ENCODE data around the gene SLC25A1. TPM values are rescaled to one million over a fixed set of nuclear protein-coding genes. Genes with fewer than 3 reads are reported as not detected.

The SLC25A1 gene
- total RNA-seq, 1 experiment from 2014 or later, result 120 TPM

DNA sequence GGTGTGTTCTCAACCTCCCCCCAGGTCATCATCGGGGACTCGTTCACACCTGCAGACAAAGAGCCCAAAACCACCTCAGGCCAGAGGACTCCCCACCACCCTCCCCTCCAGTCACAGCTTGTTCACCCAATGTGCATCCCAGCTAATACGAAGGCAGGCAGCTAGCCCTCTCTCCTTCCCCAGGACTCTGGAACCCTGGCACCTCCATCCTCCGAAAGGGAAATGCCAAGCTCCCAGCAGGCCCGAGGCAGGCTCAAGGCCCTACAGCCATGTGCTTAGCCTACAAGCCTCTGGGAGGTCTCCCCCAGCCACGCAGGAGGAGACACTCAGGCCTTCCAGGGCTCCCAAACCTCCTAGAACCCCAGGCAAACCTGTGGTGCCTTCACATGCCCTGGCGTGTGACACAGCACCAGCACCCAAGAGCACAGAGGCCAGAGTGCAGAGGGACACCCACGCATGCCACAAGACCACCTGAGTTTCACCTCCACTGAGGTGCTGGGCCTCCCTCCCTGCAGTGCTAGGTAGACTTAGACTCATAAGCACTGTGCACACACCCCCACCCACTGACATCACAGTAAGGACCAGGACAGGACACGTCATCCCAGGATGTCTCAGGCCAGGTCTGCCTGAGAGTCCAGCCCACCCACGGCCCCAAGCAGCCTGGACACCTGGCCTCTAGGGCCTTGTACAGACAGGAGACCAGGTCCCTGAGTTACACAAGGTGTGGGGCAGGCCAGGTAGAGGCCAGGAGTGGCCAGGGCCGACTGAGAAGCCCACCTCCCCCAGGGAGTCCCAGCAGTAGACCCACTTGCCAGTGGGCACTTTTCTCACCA, 40.9 kb downstream of the SLC25A1 start:
- no peak for DNase-seq
- peaks cover 31% of the 10 kb centered on the region for H3K36me3 Mint-ChIP-seq (ENCODE audit: insufficient read depth, unreplicated experiment)
- H3K4me3 Mint-ChIP-seq (ENCODE audit: low read depth, unreplicated experiment), result no peak overlapping the region
- H3K27me3 Mint-ChIP-seq (ENCODE audit: unreplicated experiment), result no peaks in the 10 kb centered on the region
- no peaks in the 10 kb centered on the region for H3K9me3 Mint-ChIP-seq (ENCODE audit: low read depth, unreplicated experiment)
- intact Hi-C loops (cut with micrococcal nuclease; ENCODE audit: unreplicated experiment), result no loop called here
- TF ChIP-seq, protein P1, sequence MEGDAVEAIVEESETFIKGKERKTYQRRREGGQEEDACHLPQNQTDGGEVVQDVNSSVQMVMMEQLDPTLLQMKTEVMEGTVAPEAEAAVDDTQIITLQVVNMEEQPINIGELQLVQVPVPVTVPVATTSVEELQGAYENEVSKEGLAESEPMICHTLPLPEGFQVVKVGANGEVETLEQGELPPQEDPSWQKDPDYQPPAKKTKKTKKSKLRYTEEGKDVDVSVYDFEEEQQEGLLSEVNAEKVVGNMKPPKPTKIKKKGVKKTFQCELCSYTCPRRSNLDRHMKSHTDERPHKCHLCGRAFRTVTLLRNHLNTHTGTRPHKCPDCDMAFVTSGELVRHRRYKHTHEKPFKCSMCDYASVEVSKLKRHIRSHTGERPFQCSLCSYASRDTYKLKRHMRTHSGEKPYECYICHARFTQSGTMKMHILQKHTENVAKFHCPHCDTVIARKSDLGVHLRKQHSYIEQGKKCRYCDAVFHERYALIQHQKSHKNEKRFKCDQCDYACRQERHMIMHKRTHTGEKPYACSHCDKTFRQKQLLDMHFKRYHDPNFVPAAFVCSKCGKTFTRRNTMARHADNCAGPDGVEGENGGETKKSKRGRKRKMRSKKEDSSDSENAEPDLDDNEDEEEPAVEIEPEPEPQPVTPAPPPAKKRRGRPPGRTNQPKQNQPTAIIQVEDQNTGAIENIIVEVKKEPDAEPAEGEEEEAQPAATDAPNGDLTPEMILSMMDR (IDR thresholded peaks at IDR 0.05; ENCODE audit: unreplicated experiment), result no peak
- CTCF ChIA-PET, result no interaction called here
- H3K4me1 Mint-ChIP-seq (ENCODE audit: low read depth, unreplicated experiment), result no peaks in the 10 kb centered on the region
- H3K27ac Mint-ChIP-seq (ENCODE audit: unreplicated experiment), result no peak overlapping the region
- no TSS peak for BruUV-seq (replicated peaks)

DNA sequence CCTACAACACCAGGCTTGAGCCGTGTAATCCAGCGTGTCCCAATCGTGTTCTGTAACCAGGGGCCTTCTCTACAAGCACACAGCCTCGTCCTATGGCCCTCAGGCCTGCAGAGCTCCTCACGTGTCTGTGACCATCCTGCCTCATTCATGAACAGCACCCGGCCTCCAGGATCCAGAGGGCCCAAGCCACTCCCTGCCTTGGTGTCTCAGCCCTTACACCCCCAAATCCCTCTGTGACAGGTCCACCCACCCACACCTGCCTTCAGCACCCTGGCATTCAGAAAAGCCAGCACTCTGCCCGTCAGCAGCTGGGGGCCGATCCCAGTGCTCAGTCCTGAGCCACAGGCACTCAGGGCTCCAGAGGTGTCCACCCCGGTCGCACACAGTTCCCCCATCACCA, 41.6 kb downstream of the SLC25A1 start:
- CTCF ChIA-PET, result no interaction called here
- no peaks in the 10 kb centered on the region for H3K4me1 Mint-ChIP-seq (ENCODE audit: low read depth, unreplicated experiment)
- no peaks in the 10 kb centered on the region for H3K9me3 Mint-ChIP-seq (ENCODE audit: low read depth, unreplicated experiment)
- no TSS peak for BruUV-seq (replicated peaks)
- TF ChIP-seq, protein P1 (IDR thresholded peaks at IDR 0.05; ENCODE audit: unreplicated experiment), result no peak
- H3K27me3 Mint-ChIP-seq (ENCODE audit: unreplicated experiment), result no peaks in the 10 kb centered on the region
- peak overlapping the region; percentile 47 for H3K27ac Mint-ChIP-seq (ENCODE audit: unreplicated experiment)
- intact Hi-C loops (cut with micrococcal nuclease; ENCODE audit: unreplicated experiment), result no loop called here
- peaks cover 31% of the 10 kb centered on the region for H3K36me3 Mint-ChIP-seq (ENCODE audit: insufficient read depth, unreplicated experiment)
- H3K4me3 Mint-ChIP-seq (ENCODE audit: low read depth, unreplicated experiment), result no peak overlapping the region
- no peak for DNase-seq

DNA sequence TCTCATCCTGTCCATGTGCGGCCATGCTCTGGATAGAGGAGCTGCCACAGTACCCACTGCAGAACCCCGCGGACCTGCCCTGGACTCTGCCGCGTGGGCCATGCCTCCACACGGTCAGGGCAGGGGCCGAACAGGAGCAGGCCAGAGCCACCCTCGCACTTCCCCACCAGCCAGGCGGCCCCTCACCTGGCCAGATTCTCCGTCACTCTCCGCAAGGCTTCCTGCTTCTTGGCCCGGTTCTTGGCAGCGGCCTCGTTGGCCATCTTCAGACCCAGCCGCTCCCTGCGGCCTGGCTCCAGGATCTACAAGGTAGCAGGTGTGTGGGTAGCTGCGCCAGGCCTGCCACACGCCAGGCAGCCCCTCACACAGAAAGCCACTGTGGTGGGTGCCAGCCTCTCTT, 43.7 kb downstream of the SLC25A1 start:
- Mint-ChIP-seq H3K27ac (ENCODE audit: unreplicated experiment) (no peak overlapping the region), H3K27me3 (ENCODE audit: unreplicated experiment) (no peaks in the 10 kb centered on the region), H3K4me1 (ENCODE audit: low read depth, unreplicated experiment) (no peaks in the 10 kb centered on the region), H3K36me3 (ENCODE audit: insufficient read depth, unreplicated experiment) (peaks cover 31% of the 10 kb centered on the region), H3K9me3 (ENCODE audit: low read depth, unreplicated experiment) (no peaks in the 10 kb centered on the region), H3K4me3 (ENCODE audit: low read depth, unreplicated experiment) (no peak overlapping the region)
- no TSS peak for BruUV-seq (replicated peaks)
- TF ChIP-seq, protein P1 (IDR thresholded peaks at IDR 0.05; ENCODE audit: unreplicated experiment), result no peak
- CTCF ChIA-PET, result interaction anchor here (1.0 kb wide), 1 partner anchor 13 kb away, joined by 4 read pairs; no protein-coding TSS in a partner anchor
- intact Hi-C loops (cut with micrococcal nuclease; ENCODE audit: unreplicated experiment), result no loop called here
- no peak for DNase-seq

DNA sequence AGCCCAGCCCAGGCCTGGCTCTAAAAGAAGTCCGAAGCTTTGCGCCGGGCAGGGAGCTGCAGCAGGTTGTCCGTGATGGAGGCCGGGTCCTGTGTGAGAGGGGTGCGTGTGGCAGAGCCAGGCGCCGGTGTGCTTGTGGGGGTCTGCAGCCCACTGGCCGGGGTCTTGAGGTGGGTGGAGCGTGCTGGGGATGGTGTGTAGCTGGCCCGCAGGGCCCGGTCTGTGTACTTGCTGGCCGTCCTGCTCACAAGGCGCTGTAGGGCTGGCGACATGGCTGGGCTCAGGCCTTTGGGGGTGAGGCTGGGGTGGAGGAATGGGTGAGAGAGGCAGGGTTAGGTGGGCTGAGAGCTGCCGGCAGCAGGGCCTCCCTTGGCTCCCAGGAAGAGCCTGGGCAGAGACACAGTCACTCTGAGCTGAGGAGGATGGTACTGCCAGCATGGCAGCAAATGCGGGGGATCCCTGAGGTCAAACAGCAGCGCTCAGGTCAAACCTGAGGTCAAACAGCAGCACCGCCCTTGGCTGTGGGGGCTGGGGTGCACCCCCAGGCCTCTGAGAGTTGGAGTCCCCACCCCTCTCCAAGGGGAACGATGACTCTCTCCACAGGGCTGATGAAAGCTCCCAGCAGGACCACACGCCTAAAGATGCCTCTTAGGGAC, 44.2 kb downstream of the SLC25A1 start:
- DNase-seq, result no peak
- Mint-ChIP-seq H3K9me3 (ENCODE audit: low read depth, unreplicated experiment) (no peaks in the 10 kb centered on the region), H3K36me3 (ENCODE audit: insufficient read depth, unreplicated experiment) (peaks cover 31% of the 10 kb centered on the region), H3K4me1 (ENCODE audit: low read depth, unreplicated experiment) (no peaks in the 10 kb centered on the region), H3K27me3 (ENCODE audit: unreplicated experiment) (no peaks in the 10 kb centered on the region), H3K4me3 (ENCODE audit: low read depth, unreplicated experiment) (no peak overlapping the region), H3K27ac (ENCODE audit: unreplicated experiment) (no peak overlapping the region)
- TF ChIP-seq, protein P1 (IDR thresholded peaks at IDR 0.05; ENCODE audit: unreplicated experiment), result no peak
- CTCF ChIA-PET, result interaction anchor here (0.6 kb wide), 1 partner anchor 24 kb away, joined by 3 read pairs; no protein-coding TSS in a partner anchor
- no TSS peak for BruUV-seq (replicated peaks)
- intact Hi-C loops (cut with micrococcal nuclease; ENCODE audit: unreplicated experiment), result no loop called here
